GM19035 (cell line): ENCODE measurements around the gene PRPF6.

Source experiments
- ATAC-seq: cut with Tn5 transposase; IDR thresholded peaks from one replicate; pipeline ENCODE4 v1.9.1; 2021; ENCODE audit not compliant: unreplicated experiment

The PRPF6 gene

DNA sequence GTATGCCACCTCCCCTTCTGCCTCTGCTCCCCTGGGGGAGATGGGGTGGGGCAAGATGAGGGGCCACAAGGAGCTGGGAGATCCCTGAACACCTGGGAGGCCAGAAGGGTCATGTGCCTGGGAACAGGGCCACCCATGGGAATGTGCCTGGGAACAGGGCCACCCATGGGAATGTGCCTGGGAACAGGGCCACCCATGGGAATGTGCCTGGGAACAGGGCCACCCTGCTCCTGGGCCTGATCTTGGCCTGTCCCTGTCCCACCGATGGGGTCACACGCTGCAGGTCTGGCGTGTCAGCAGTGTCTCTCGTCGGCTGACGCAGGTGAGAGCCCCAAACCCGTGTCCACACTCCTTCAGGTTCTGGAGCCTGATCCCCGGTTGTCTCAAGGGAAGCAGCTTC, 94.0 kb downstream of the PRPF6 start:
- no peak for ATAC-seq

DNA sequence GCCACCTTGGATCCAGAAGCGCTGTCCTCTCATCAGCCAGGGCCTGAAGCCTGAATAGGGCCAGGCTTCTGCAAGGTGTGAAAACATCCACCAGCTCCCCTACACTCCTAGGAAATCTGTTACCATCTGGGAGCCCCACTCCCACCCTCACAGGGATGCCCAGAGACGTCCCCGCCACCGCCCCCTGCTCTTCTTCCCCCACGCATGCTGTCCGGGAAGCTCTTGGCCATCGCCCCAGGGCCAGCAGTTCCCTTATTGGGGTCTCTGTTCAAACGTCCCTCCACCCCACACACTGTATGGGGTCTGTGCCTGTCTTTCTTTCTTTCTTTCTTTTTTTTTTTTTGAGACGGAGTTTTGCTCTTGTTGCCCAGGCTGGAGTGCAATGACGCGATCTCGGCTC, 94.6 kb downstream of the PRPF6 start:
- ATAC-seq = no peak

DNA sequence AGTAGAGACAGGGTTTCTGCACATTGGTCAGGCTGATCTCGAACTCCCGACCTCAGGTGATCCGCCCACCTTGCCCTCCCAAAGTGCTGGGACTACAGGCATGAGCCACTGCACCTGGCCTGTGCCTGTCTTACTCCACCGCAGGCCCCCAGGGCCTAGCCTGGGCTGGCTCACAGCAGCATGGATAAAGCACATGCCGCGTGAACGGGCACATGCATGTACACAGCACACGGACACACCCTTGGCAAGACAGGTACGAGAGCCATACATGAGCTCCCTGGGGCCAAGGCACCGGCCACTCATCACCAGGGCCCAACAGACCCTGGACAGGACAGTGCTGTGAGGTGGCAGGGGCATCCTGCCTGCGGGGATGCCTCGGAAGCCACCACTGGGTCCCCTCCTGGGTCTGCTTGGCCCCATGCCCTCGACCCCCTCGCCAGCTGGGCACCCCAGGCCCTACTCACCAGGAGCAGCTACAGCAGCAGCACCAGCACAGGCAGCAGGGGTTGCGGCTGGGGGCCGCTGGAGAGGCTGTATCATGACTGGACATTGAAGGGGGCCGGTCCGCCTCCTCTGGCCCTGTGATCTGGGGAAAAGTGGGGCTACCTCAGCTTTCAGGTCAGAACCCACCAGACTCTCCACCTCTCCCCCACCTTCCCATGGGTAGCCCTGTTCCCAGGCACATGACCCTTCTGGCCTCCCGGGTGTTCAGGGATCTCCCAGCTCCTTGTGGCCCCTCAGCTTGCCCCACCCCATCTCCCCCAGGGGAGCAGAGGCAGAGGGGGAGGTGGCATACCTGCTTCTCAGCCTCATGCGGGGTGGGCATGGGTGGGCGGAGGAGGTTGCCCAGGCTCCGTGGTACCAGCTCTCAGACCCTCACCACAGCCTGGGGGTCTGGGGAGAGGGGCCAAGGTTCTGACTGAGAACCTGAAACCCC, 95.4 kb downstream of the PRPF6 start:
- ATAC-seq = no peak

DNA sequence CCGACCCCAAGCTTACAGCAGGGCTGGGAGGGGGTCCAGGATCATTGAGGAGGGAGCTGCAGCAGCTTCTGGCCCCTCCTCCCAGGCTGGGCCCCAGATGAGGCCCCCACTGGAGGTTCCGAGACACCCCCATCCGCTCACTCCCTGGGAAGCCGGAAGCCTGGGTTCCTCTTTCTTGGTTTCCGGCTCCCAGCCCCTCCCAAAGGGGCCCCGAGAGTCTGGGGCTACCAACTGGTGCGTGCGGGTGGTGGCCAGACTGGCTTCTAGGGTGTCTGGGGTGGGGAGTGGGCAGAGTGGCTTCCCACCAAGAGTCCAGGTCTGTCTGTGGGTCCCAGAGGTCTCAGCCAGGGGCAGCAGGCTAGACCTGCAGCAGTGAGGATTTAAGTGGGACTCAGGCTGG, 96.2 kb downstream of the PRPF6 start:
- no peak for ATAC-seq

DNA sequence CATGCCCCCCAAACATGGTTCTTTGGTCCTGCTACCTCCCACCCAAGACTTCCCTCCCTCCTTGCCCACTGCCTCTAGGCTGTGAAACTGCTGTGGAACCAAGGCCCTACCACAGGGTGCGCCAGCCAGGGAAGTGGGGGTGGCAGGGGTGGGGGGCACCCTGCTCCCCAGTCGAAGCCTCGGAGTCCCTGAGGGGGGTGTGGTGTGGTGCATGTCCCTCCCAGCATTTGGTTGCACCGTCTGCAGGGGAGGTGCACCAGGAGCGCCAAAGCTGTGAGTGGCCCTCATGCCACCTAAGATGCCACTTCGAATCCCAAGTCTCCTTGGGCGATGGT, 96.6 kb downstream of the PRPF6 start:
- no peak for ATAC-seq

DNA sequence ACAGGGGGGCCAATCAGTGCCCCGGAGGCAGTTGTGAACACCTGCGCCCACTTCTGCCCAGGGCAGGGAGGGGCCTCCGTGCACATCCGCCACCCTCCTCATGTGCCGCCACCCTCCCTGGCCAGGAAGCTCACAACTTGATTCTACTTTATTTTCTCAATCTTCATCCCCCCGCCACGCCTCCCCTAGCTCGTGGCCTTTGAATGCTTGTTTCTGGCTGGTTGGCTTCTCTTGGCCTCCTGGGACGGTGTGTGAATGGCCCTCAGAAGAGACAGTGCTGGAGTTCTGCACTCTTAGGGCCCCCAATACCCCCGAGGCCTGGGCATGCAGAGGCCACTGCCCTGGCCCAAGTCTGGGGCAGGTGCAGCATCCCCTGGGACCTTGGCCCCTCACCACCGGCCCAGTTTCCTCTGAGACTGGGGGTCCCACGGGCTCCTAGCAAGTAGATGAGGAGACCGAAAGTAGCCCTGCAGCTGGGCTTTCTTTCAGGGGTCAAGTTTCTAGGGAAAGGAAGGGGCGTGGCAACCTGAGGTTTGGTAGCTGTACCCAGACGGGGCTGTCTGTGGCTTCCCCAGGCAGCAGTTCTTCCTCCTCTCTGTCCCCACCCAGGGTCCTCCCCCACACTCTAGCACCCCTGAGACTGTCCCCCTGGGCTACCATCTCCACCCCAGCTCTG, 97.1 kb downstream of the PRPF6 start:
- ATAC-seq = no peak

DNA sequence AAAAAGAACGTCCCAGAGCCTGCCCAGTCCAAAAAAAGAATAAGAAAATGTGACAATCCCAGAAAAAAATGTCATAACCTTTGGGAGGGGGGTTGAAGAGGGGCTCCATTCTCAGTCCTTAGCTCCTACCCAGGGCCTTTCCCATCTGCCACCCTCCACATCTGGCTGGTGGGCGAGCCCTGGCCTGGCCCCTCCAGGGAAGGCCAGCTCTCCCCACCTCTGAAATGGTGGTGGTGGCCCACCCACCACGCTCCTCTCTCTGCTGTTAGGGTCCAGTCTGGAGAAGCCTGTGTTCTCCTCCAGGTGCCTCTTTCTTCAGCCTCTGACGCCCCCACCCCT, 98.0 kb downstream of the PRPF6 start:
- ATAC-seq = no peak

DNA sequence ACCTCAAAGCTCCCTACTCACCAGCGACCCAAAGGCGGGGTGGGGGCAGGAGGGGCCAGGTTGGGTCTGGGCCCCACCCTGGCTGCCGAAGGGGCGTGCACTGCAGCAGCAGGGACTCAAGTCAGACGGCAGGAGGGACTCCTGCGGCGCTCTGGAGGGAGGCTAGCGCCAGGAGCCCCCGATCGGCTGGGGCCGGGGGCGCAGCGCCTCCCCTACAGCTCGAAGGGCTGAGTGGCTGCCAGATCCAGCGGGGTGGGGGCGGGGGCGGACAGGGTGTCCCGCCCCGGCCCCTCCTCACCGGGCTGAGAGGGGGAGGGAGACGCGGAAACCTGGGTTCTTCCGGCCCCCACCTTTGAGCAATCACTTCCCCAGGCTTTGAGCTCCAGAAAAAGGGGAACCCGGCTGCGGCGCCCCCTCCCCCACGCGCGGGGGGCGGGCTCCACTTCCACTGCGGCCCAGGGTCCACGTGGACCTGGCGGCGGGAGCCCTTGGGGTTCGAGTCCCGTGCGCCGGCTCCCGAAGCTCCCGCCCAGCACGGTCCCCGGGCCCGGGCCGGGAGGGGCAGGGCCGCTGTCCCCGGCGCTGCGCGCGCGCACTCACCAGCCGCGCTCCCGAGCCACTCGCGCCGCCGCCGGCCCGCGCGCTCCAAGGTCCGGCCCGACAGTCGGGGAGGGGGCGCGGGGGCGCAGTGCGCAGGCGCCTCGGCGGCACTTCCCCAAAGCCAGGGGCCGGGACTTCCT, 98.5 kb downstream of the PRPF6 start, which contains the start of gene RGS19:
TSS of gene RGS19 (minus strand) at position 246 of the 740 bp plus-strand sequence. CDS start 2,632 bp downstream, outside the sequence.
- no peak for ATAC-seq

DNA sequence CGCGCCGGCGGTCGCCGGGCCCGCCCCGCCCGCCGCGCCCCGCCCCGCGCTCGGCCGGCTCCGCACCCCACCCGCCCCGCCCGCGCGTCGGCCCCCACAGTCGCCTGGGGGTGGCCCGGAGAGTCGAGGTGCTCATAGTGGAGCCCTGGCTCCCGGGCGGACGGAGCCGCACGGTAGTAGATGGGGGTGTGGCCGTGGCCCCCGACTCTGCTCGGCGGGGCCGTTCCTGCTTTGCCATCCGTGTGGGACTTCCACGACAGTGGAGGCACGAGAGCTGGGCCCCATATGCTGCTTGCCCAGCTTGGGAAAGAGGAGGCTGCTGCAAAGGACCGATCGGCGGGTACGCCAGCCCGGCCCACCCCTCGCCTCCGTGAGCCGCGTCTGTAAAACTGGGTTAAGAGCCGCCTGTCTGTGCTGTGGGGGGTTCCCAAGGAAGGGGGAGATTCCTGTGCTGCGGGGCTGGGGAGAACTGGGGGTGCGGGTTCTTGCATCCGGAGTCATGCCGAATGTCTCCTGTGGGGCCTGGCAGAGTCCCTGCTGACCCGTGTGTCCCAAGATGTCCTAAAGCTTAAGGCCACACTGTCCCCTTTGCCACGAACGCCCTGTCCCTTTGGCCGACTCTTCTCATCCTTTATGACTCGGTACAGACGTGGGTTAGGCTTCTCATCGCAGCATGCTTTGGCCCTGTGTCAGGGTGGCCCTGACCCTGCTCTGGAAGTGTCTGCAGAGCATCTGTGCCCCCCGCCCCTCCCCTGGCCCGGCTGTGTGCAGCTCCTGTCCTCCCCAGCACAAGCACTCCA, 99.3 kb downstream of the PRPF6 start, which contains the start of gene OPRL1:
TSS of gene OPRL1 (plus strand) at position 70 of the 800 bp plus-strand sequence. CDS start 12,639 bp downstream, outside the sequence.
- no peak for ATAC-seq

DNA sequence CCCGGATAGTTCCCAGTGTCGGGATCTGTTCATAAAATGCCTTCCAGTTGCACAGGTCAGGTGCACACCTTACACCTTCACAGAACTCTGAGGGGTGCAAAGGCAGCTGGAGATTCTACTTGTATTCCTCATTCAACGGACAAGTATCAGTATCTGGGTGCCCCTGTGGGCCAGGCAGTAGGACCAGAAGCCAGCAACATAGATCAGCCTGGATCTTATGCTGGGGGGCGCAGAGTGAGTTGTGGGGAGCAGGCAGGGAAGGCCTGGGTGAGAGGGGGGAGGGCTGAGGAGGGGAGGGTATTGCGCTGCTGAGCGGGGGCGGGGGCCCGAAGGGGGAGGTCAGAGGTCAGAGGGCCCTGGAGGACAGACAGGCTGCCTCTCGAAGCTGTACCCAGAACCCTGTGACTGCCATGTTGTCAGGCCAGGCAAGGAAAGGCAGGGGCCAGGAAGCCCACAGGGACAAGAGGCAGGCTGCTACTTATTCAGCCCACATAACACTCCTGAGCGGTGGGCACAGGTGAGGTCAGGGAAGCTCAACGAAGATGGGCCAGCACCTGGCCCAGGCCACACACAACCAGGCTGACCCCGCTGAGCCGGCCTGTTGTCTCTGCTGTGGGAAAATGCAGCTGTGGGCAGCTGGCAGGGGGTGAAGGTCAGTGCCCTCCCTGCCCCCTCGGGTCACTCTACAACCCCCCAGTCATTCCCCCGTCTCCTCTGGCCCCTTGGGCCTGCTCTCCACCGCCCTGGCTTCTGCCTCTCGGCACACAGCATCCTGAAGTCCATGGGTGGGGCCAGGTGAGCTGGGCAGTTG, 100.1 kb downstream of the PRPF6 start:
- no peak for ATAC-seq

DNA sequence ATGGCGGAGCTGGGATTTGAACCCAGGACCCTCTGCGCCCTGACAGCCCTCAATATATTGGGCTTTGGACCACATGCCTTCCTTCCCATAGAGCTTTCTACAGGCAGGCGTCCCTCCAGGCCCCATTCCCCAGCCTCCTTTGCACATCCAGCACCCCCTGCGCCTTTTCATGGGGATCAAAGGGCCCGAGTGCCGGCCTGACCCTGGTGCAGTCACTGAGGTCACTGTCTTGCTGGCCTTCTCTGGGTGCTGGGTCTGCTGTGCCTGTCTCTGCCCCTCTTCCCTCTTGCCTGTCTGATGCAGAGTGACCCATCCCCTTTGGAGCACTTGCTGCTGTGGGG, 100.7 kb downstream of the PRPF6 start:
- no peak for ATAC-seq

DNA sequence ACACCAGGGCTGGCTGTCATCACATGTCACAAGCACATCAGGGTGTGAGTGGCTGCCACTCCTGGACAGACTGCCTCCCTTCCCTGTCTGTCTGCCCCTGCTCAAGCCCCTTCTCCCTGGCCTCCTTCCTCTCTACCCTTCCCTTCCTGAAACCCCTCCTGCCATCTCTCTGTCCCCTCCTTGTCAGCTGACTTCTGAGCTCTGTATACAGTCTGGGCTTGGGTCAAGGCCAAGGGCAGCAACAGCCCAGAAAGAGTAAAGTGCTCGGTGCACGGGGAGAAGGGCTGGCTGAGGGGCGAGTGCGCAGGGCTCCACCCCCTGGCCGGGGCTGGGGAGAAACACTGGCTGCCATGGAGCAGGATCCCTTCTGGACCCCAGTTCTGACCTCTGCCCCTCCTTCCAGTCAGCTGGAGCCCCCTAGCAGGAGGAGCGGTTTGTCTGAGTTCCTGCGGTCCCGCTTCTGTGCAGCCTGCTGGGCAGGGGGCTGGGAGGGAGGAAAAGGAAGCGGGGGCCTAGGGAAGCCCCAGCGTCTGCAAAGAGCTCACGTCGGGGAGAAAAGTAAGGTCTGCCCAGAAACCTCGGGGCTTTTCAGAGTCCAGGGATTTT, 101.3 kb downstream of the PRPF6 start:
- ATAC-seq = no peak
